K562 (cell line): ENCODE data around the gene LY6G6D. TPM values are rescaled to one million over a fixed set of nuclear protein-coding genes. Genes with fewer than 3 reads are reported as not detected.

ENCODE experiments used
- ETV5 ChIP-seq: sonication (generic); formaldehyde crosslinking; IDR thresholded peaks from 2 replicates; pipeline ENCODE4 v1.4.0; 2020; ENCODE audit warnings: low read depth, mild to moderate bottlenecking, missing genetic modification reagents
- FOXM1 ChIP-seq, 2 experiments: fragments of 450-650 bp in 1 of 2; sonication (generic) in 1 of 2; formaldehyde crosslinking in 1 of 2; IDR thresholded peaks; 2 replicates each; pipeline versions ENCODE4 v1.6.1 to v1.9.0; 2017 to 2022; ENCODE audit warnings: low read depth in 2 of 2, mild to moderate bottlenecking in 2 of 2, missing genetic modification reagents in 1 of 2, moderate library complexity in 1 of 2
- GTF2F1 ChIP-seq: IDR thresholded peaks from 2 replicates; pipeline ENCODE4 v1.6.1; 2011; ENCODE audit warnings: low read depth, low read length, improper control_type of control experiment
- HCFC1 ChIP-seq: IDR thresholded peaks from 2 replicates; pipeline ENCODE4 v1.6.1; 2012; ENCODE audit warnings: low read depth, low read length, improper control_type of control experiment
- HMG20B ChIP-seq: fragments of 250-450 bp; sonication (Bioruptor Pico); IDR thresholded peaks from 2 replicates; pipeline ENCODE4 v1.5.0; 2021; ENCODE audit warnings: mild to moderate bottlenecking
- HNRNPH1 ChIP-seq: fragments of 200-400 bp; formaldehyde crosslinking; optimal IDR thresholded peaks from 2 replicates; pipeline ENCODE3; 2017; ENCODE audit warnings: low read depth, mild to moderate bottlenecking, low read length, moderate library complexity
- NEUROD1 ChIP-seq: fragments of 150-350 bp; IDR thresholded peaks from 2 replicates; pipeline ENCODE4 v1.6.1; 2014; ENCODE audit warnings: borderline replicate concordance, low read length, low read depth; ENCODE audit not compliant: partially characterized antibody
- SMARCC2 ChIP-seq: fragments of 450-650 bp; IDR thresholded peaks from 2 replicates; pipeline ENCODE4 v1.6.1; 2017; ENCODE audit warnings: antibody characterized with exemption, moderate library complexity, mild to moderate bottlenecking, low read depth
- SRSF3 ChIP-seq: fragments of 200-400 bp; formaldehyde crosslinking; IDR thresholded peaks from 2 replicates; pipeline ENCODE4 v1.6.1; 2016; ENCODE audit warnings: mild to moderate bottlenecking, low read length, moderate library complexity; ENCODE audit not compliant: insufficient read depth
- SRSF7 ChIP-seq: fragments of 200-400 bp; formaldehyde crosslinking; optimal IDR thresholded peaks from 2 replicates; pipeline ENCODE3; 2017; ENCODE audit warnings: mild to moderate bottlenecking, low read depth, low read length
- XRCC5 ChIP-seq: fragments of 200-400 bp; formaldehyde crosslinking; IDR thresholded peaks from 2 replicates; pipeline ENCODE4 v1.6.1; 2017; ENCODE audit warnings: low read depth, mild to moderate bottlenecking, low read length
- polyA plus RNA-seq, 8 experiments: library from polyadenylated mRNA; depleted of rRNA in 4 of 8; stranded (reverse) in 5 of 8; unstranded in 3 of 8; fragments of >200 nt; fragmentation: Nextera tagmentation in 2 of 8; fragmentation: Illumina TruSeq in 1 of 8; extraction: Ambion mirVana in 2 of 8; extraction: Trizol in 1 of 8; gene quantifications; 2 replicates each; pipeline versions ENCODE4 v1.2.1 to v1.2.3, GENCODE V29; 2011 to 2014; ENCODE audit warnings: inconsistent platforms in 1 of 8, missing spikeins in 1 of 8
- total RNA-seq, 7 experiments: library from RNA; depleted of rRNA in 6 of 7; stranded (reverse); fragments of >200 nt in 6 of 7; fragmentation: Illumina TruSeq in 2 of 7; extraction: Trizol in 2 of 7; gene quantifications; 2 replicates each; pipeline versions ENCODE4 v1.2.1 to v1.2.3, GENCODE V29; 2011 to 2021; ENCODE audit warnings: low replicate concordance in 1 of 7
- TF ChIP-seq, protein P1 (sequence below), 2 experiments: IDR thresholded peaks in 1 of 2; conservative IDR thresholded peaks in 1 of 2; 2 replicates each; pipeline ENCODE4 v1.6.1; 2016; ENCODE audit warnings: low read depth in 2 of 2, mild to moderate bottlenecking in 1 of 2, missing compliant biosample characterization in 1 of 2, missing genetic modification characterization in 1 of 2, moderate library complexity in 1 of 2
- TF ChIP-seq, protein P2 (sequence below): fragments of 250-450 bp; sonication (Bioruptor Pico); IDR thresholded peaks from 2 replicates; pipeline ENCODE4 v1.8.0; 2022; ENCODE audit warnings: moderate library complexity, mild to moderate bottlenecking, inconsistent platforms
- TF ChIP-seq, protein P3 (sequence below): IDR thresholded peaks from 2 replicates; pipeline ENCODE4 v1.6.1; 2014; ENCODE audit warnings: antibody characterized with exemption
- TF ChIP-seq, protein P4 (sequence below): sonication (generic); formaldehyde crosslinking; IDR thresholded peaks from 2 replicates; pipeline ENCODE4 v1.8.0; 2022; ENCODE audit warnings: mild to moderate bottlenecking, missing genetic modification reagents
- TF ChIP-seq, protein P5 (sequence below): fragments of 250-450 bp; sonication (Bioruptor Pico); IDR thresholded peaks from 2 replicates; pipeline ENCODE4 v1.8.0; 2022; ENCODE audit warnings: moderate library complexity, mild to moderate bottlenecking, inconsistent platforms

The LY6G6D gene
- total and polyA plus RNA-seq, 9 of the 15 experiments (the other 6 are each of a cell fraction or from before 2014, with no cell fraction given), result 0.30 to 0.38 TPM; not detected in 7

DNA sequence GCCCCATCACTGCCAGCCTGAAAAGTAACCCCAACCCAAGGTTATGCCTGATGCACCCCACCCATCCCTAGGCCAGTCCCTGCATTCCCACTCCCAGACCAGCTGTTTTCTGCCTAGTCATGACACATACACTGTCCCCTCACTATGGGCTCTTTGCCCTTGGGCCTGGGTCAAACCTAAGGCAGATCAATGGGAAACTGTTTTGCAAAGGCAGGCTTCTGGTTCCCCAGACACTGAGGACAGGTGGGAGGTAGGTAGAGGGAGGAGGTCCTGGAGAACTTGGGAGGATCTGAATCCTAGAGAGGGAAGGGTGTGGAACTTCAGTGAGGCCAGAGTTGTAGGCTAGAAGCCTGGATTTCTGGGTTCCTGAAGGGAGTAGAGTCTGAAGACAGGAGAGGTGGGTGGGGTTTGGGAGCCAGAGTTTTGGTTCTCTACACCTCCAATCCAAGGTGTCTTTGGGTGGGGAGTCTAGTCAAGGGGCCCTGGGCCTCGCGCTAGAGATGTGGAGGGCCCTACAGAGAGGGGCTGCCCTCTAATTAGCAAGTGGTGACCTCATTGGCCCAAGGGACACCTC lies 19.2 kb downstream of the LY6G6D start (continued):
- TF ChIP-seq, protein P1, sequence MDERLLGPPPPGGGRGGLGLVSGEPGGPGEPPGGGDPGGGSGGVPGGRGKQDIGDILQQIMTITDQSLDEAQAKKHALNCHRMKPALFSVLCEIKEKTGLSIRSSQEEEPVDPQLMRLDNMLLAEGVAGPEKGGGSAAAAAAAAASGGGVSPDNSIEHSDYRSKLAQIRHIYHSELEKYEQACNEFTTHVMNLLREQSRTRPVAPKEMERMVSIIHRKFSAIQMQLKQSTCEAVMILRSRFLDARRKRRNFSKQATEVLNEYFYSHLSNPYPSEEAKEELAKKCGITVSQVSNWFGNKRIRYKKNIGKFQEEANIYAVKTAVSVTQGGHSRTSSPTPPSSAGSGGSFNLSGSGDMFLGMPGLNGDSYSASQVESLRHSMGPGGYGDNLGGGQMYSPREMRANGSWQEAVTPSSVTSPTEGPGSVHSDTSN (CRISPR knock-in tag; IDR thresholded peaks at IDR 0.05; ENCODE audit: low read depth), result no peak
- TF ChIP-seq, protein P1 (tag; conservative IDR thresholded peaks at IDR 0.05; ENCODE audit: low read depth), result no peak
- TF ChIP-seq HCFC1, result no peak
- TF ChIP-seq, protein P2, sequence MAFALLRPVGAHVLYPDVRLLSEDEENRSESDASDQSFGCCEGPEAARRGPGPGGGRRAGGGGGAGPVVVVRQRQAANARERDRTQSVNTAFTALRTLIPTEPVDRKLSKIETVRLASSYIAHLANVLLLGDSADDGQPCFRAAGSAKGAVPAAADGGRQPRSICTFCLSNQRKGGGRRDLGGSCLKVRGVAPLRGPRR (CRISPR knock-in tag), result no peak
- TF ChIP-seq, protein P3, sequence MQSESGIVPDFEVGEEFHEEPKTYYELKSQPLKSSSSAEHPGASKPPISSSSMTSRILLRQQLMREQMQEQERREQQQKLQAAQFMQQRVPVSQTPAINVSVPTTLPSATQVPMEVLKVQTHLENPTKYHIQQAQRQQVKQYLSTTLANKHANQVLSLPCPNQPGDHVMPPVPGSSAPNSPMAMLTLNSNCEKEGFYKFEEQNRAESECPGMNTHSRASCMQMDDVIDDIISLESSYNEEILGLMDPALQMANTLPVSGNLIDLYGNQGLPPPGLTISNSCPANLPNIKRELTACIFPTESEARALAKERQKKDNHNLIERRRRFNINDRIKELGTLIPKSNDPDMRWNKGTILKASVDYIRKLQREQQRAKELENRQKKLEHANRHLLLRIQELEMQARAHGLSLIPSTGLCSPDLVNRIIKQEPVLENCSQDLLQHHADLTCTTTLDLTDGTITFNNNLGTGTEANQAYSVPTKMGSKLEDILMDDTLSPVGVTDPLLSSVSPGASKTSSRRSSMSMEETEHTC, result no peak
- TF ChIP-seq ETV5 (CRISPR knock-in tag), result no peak
- TF ChIP-seq SMARCC2, result no peak; the same call in 1 of the 2 replicates
- TF ChIP-seq HNRNPH1, result no peak
- no peak for TF ChIP-seq FOXM1 (IDR thresholded peaks at IDR 0.05; ENCODE audit: low read depth)
- peak; percentile 40; the same call in 1 of the 2 replicates for TF ChIP-seq FOXM1 (CRISPR knock-in tag; IDR thresholded peaks at IDR 0.05; ENCODE audit: low read depth)
- TF ChIP-seq NEUROD1, result no peak
- peak; percentile 63; the same call in 1 of the 2 replicates for TF ChIP-seq XRCC5
- TF ChIP-seq HMG20B (CRISPR knock-in tag), result no peak
- TF ChIP-seq, protein P4, sequence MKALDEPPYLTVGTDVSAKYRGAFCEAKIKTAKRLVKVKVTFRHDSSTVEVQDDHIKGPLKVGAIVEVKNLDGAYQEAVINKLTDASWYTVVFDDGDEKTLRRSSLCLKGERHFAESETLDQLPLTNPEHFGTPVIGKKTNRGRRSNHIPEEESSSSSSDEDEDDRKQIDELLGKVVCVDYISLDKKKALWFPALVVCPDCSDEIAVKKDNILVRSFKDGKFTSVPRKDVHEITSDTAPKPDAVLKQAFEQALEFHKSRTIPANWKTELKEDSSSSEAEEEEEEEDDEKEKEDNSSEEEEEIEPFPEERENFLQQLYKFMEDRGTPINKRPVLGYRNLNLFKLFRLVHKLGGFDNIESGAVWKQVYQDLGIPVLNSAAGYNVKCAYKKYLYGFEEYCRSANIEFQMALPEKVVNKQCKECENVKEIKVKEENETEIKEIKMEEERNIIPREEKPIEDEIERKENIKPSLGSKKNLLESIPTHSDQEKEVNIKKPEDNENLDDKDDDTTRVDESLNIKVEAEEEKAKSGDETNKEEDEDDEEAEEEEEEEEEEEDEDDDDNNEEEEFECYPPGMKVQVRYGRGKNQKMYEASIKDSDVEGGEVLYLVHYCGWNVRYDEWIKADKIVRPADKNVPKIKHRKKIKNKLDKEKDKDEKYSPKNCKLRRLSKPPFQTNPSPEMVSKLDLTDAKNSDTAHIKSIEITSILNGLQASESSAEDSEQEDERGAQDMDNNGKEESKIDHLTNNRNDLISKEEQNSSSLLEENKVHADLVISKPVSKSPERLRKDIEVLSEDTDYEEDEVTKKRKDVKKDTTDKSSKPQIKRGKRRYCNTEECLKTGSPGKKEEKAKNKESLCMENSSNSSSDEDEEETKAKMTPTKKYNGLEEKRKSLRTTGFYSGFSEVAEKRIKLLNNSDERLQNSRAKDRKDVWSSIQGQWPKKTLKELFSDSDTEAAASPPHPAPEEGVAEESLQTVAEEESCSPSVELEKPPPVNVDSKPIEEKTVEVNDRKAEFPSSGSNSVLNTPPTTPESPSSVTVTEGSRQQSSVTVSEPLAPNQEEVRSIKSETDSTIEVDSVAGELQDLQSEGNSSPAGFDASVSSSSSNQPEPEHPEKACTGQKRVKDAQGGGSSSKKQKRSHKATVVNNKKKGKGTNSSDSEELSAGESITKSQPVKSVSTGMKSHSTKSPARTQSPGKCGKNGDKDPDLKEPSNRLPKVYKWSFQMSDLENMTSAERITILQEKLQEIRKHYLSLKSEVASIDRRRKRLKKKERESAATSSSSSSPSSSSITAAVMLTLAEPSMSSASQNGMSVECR (CRISPR knock-in tag), result no peak
- TF ChIP-seq SRSF7, result no peak
- TF ChIP-seq GTF2F1, result no peak
- no peak for TF ChIP-seq SRSF3
- TF ChIP-seq, protein P5, sequence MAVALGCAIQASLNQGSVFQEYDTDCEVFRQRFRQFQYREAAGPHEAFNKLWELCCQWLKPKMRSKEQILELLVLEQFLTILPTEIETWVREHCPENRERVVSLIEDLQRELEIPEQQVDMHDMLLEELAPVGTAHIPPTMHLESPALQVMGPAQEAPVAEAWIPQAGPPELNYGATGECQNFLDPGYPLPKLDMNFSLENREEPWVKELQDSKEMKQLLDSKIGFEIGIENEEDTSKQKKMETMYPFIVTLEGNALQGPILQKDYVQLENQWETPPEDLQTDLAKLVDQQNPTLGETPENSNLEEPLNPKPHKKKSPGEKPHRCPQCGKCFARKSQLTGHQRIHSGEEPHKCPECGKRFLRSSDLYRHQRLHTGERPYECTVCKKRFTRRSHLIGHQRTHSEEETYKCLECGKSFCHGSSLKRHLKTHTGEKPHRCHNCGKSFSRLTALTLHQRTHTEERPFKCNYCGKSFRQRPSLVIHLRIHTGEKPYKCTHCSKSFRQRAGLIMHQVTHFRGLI (CRISPR knock-in tag), result no peak
